Astrocyte (in vitro differentiated cells and primary cell): ENCODE data around the gene PGM2.

Source experiments
- CTCF ChIP-seq: IDR thresholded peaks from 2 replicates; pipeline ENCODE4 v1.5.1; 2011; ENCODE audit warnings: low read depth, mild to moderate bottlenecking, inconsistent platforms, low read length, moderate library complexity; ENCODE audit not compliant: insufficient read depth
- EZH2 ChIP-seq: IDR thresholded peaks from 2 replicates; pipeline ENCODE4 v1.6.1; 2012; ENCODE audit warnings: mild to moderate bottlenecking, low read length, inconsistent platforms; ENCODE audit not compliant: insufficient read depth

GRCh38 chr4:37827030-37827685 lies 672 bp downstream of the PGM2 start:
- TF ChIP-seq CTCF (no peak), EZH2 (no peak)
